Measurements from ENCODE around the gene HMCN1.

The HMCN1 gene

DNA sequence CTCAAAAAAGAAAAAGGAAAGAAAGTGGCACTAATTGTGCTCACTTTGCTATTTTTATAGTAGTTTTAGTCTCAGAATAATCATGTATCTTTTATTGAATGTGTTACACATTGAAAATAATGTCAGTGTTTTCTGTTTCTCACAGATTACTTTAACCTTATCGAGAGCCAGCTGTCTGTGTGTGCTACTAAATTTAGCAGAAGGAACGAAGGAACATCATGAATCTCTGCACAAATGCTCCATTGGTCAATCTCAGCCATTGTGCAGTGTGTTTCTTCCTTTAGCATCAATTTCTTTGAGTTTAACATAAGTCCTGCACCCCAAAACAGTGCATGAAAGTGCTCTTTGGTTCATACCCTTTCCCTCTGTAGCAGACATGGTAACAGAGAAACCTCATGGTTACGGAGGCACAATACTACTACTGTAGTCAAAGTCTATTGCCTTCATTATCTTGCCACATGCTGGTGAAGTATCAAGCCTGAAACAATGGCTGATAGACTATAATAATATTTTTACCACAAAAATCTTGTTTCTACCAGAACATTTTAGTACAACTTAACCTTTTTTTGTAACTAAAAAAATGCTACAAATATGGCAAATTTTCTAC lies 310.0 kb downstream of the HMCN1 start:
- DNase-seq, result no peak

DNA sequence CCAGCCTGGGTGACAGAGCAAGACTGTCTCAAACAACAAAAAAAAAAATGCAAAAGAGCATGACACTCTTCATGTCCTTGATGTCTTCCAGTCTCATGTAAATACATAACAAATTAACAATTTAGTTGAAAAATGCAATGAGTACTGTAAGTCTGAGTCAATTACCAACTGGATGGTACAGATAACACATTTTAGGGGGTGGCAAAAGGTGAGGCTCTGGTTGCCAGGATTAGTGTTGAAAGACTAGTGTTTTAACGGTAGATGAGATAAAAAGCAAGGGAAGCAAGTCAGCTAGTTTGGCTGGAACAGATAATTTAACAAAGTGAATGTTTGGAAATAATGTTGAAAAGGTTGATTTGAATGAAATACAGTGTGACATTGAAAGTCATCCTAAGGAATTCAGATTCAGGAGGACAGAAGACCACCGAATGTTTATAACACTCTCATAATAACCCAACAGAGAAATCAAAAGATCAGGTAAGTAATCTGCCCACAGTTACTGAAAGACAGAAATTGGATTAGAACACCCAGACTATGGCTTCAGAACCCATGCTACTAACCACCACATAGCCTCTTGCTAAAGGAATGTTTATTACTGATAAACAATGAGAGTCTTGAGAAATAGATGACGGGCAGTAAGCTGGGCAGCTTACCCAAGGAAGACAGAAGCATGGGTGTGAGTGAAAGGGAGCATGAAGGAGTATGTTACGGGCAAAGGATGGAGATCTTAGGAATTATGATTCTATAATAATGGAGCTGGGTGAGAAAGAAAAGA lies 312.4 kb downstream of the HMCN1 start:
- no peak for DNase-seq

DNA sequence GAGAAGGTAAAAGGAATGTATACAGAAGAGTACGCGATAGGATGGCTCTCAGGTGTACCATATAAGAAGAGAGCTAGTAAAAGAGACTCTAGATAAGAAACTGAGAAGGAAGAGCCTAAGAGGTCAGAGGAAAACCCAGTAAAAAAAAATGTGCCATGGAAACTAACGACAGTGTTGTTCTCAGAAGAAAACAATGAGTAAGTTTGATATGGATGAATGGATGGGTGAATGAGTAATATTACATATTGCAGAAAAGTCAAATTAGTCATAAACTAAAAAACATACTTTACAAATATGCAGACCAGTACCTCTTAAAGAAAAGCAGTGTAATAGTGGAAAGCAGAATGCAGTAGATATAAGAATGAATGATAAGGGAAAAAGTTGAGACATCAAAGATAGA lies 316.2 kb downstream of the HMCN1 start:
- DNase-seq, result no peak

DNA sequence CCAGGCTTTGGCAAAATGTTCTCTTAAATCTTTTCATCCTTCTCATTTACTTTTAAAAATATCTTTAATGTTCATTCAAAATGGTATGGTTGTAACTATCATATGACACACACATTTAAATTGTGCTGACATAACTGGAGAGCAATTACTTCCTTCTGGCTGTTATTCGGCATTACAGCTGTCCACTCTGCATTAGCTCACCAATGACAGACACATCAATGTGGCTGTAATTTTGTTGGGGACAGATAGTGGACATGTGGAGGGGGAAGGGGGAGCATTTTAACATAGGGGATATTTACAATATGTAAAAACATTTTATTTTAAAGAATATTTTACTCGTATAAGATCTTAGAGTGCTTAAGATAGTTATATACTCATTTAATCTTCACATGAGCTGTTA lies 319.8 kb downstream of the HMCN1 start:
- no peak for DNase-seq

DNA sequence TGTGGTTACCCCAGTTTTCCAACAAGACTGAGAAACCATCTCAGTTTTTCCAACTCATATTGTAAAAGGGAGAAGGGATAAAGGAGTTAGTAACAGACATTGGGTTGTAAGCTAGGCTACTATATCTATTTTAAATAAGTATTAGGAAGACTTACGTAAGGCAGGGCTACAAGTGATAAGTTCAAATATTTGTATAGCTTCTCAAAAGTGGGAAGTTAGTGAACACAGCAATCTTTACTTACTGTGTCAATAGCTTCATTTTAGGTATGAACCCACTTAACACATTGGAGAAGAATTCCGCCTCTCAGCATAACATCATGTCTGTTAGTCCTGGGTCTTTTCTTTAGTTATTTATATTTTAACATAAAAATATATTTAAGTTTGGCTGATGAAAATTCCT lies 320.7 kb downstream of the HMCN1 start:
- DNase-seq, result no peak

DNA sequence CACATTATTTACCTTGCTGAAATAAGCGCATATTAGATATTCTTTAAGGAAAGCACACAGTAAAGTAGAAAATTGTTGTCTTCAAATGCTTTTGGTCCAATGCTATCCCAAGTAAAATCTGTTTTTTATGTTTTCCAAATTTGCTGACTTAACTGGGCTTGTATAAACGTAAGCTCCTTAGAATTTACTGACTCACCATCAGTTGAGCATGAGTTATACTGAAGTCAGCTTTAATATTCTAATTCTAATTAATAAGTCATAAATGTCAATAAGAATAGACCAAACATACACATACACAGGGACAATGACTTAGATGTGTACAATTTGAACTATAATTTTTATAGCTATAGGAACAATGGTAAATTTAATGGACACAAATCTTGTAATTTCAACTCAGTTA lies 321.7 kb downstream of the HMCN1 start:
- no peak for DNase-seq

DNA sequence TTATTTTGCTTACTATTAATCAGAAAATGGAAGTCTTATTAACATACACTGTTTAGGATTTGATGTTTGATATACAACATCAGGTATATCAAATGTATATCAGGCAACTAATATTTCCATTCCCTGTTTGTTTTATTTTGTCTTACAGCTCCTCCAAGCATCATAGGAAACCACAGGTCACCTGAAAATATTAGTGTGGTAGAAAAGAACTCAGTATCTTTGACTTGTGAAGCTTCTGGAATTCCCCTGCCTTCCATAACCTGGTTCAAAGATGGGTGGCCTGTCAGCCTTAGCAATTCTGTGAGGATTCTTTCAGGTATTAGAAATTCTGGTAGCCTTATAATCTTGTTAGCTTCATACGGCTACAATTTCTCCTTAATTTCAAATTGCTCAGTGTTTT lies 322.9 kb downstream of the HMCN1 start:
- no peak for DNase-seq

DNA sequence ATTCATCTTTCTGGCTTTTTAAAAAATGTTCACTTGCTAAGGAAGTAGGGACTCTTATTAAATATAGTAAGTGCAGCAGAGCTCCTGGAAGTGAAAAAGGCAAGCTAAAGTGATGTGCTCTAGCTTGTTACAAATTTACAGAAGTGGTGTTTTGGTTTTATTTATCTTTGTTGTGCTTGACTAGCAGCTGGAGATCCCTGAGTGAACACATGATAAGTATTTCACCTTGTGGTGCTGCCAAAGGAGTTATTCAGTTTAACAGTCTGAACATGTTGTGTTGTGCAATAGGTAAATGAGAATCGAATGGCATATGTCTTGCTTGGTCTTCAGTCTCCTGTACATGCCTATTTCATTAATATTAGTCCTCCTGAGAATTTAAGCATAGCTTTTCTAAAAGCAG lies 325.1 kb downstream of the HMCN1 start:
- DNase-seq, result peak; percentile 2

DNA sequence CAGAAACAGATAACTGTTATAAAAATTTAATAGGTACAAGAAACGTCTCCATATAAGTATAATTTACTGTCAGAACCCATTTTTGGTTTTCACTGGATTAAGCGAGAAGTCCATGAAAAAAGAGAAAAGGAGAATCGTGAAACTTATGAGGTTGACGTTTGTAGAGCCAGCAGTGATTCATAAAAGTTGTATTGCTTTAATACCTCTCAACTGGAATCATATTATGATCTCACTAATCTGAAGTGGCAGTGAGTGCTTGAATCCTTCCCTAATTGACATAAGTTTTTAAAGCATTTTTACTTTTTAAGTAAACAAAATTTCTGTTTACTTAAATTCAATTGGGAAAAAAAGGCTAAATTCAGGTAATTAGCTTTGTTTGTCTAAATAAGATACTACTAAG lies 325.6 kb downstream of the HMCN1 start:
- no peak for DNase-seq

DNA sequence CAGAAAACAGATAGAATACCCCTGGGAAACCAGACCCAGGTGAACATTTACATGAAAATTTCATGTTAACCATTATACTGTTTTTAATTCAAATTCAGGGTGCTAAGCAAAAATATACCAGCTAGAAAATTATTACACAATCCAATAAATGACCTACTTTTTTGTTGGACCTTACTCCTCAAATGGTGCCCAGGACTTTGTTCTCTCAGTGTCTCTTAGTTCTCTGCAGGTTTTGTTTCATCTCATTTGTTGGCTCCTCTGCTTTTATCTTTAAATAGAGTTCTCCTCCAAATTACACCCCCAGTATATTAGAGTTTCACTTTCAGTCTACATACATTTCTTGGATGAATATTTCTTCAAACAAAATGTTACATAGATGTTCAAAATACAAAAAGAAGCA lies 326.0 kb downstream of the HMCN1 start:
- DNase-seq, result no peak

DNA sequence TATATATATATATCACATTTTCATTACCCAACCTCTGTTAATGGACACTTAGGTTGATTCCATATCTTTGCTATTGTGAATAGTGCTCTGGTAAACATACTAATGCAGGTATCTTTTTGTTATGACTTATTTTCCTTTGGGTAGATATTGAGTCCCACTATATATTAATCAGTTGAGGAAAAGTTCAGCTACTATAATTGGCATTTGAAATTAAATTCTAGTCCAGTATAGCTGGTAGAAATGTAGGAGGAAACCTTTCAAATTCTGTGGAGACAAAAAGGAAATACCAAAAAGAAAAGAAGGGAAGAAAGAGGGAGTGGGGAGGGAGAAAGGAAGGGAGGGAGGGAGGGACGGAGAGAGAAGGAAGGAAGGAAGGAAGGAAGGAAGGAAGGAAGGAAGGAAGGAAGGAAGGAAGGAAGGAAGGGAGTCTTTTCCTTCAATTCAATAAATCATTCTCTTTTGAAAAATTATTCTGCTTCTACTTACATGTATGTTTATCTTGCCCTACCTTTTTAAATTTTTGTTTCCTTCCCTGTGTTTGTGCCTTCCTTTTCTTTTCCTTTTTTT lies 329.0 kb downstream of the HMCN1 start:
- DNase-seq, result no peak

DNA sequence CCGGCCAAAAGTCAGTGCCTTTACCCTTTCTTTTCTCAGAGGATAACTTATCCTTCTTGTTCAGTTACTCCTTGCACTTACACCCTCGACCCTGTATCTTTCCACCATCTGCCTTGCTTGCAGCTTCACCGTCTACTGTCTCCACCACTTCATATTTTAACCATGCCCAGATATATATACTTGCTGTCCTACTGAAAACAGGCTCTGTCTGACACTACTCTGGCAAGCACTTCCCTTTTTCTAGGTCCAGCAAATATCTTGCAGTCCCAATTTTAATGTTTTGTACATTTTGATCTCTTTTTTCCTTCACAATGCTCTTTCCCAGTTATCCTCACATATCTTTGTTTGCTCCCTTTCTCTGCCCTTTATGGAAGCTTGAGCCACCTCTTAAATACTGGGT lies 332.2 kb downstream of the HMCN1 start:
- DNase-seq, result no peak

DNA sequence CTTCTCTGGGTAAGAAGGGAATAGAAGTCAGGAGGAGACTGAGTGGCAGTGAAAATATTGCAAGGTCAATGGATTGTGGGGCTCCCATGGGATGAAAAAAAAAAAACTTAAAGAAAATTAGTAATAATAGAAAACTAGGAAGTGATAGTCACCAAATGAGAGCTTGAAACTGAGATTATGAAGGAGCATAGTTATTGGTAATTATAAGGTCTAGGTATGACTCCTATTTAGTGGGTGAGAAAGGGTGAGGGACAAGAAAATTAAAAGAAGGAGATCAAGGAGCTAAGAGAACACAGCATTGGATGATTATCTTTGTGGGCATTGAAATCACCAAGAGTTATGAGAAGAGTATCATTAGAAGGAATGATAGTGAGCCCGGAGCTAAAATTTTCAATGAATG lies 339.5 kb downstream of the HMCN1 start:
- DNase-seq, result no peak

DNA sequence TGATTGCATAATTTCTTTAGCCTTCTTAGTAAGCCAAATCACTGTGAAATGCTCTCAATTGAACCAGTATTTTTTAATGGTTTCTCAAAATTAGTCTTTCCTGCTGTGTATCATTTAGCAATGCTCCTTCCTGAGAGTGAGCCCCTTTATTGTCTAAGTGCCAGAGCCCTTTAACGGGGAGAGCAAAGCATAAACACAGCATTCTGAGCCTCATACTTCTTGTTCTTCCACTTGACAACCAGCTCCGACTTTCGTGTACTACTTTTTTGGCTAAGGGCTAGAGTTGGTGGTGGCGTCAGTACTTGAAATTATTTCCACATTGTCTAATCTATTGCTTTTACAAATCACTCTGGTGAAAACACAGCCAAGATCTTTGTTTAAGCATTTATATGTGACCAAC lies 341.8 kb downstream of the HMCN1 start:
- DNase-seq, result no peak

DNA sequence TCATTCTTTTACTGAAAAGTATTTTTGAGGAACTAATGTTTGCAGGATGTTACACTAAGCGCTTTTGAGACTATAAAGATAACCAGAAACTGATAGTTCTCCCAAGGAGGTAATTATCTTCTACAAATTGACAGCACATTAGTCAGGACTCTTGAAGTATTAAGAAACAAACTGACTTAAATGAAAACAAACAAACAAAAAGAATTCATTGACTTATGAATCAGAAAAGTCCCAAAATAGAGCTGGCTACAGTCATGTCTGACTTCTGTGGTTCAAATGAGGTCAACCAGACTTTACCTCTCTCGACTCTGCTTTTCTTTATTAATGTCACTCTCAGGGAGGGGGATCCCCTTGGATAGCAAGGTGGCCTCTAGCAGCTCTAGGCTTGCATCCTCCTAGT lies 344.1 kb downstream of the HMCN1 start:
- no peak for DNase-seq

DNA sequence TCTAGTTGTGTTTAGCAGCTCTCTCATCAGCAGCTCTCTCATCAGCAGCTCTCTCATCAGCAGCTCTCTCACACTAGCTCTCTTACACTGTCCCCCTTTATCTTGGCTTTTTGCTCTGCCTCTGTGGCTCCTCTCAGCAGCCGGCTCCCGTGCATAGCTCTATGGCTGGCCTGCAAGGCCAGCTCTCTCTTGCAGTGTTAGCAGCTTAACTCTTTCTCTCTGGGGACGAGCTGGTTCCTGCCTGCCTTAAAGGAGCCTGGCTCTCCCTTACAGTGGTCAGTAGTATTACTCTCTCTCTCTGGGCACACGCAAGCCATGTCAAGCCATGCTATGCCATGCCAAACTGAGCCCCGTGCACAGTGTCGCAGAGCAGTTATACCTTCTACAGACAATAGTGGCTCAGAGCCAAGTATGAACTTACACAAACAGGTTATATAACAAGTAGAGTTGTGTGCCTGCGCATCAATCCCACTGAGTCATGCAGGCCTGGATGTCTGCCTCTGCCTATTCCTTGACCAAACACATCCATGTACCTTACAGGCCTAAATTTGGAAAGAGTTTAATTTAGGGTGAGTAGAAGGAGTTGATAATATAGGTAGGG lies 345.0 kb downstream of the HMCN1 start:
- DNase-seq, result no peak

DNA sequence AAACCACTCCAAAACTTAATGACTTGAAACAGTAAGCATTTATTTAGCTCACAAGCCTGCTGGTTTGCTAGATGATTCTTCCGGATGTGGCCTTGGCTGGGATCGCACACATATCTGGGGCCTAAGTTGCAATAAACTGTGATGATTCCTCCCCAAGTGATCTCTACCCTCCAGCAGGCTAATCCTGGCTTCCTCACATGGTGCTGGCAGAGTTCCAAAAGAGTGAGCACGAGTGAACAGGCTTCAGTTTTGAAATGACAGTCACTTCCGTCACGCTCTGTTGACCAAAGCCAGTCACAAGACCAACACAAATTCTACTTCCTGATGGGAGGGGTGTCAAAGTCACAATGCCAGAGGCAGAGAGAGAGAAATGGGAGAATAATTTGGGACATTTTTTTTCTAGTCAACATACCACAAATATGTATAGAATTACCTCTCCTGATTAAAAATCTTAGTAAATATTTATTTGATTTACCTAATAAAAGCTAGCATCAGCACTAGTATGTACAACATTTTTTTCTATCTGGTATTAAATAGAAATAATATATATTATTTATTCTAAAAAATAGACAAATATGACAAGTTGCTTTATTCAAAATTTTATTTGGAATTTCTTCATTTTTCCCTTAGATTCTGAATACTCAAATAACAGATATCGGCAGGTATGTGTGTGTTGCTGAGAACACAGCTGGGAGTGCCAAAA lies 348.2 kb downstream of the HMCN1 start:
- DNase-seq, result peak; percentile 95

DNA sequence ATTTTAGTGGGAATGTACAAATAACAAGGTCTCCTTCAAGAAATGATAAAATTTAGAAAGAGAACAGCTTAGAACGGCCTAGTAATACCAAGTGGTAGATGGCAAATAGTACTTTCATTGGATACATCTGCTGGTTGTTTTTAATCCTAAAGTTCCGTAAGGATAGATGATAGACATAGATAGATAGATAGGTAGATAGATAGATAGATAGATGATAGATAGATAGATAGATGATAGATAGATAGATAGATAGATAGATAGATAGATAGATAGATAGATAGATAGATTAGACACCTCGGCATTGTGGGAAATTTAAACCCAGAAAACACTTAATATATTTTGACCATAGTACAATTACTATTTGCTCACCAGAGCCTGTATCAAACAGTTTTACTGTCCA lies 352.4 kb downstream of the HMCN1 start:
- no peak for DNase-seq

DNA sequence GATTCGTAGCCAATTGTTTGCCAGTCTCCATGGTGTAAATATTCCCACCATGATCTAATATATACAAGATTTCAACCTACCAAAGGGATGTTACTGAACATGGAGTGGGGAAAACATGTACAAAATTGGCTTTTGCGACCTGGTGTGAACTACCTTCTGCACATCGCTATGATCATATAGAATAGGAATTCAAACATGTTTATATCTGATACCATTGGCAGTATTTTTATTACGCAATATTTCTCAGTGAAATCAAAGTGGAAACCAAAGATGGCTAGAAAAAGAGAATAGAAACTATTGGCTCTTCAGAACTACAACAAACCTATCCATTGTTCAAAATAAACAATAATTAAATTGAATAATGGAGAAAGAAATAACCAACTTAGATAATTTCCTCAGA lies 355.7 kb downstream of the HMCN1 start:
- DNase-seq, result no peak

DNA sequence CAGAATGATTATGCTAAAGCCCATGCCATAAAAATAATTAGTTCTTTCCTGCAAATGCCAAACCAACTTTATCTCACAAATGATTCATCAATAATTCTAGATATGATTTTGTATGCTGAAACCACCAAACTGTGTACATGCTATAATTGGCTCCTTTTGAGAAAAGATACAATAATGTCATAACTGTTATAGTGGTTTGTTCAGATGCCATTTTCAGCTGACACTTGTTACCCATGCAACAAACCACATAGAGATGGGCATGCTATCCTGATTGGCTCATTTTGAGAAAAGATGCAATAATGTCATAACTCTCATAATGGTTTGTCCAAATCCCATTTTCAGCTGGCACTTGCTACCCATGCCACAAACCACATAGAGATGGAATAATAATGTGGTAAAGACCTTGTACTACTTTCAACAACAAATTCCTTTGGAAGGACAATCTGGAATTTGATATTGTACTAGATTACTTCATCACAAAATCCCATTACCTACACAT lies 357.1 kb downstream of the HMCN1 start:
- no peak for DNase-seq

DNA sequence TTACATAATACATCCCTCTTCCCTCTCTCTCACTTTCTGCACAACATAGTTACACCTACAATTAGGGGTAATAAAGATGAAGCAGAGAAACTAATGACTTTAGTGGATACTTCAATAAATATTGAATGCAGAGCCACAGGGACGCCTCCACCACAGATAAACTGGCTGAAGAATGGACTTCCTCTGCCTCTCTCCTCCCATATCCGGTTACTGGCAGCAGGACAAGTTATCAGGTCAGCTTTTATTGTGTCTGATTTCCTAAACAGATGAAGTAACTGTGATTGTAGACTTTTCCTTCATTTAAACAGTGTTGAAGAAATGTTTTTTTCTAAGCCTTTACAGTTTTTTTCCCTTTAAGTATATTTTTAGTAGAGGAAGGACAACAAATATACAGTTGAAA lies 359.2 kb downstream of the HMCN1 start:
- no peak for DNase-seq

DNA sequence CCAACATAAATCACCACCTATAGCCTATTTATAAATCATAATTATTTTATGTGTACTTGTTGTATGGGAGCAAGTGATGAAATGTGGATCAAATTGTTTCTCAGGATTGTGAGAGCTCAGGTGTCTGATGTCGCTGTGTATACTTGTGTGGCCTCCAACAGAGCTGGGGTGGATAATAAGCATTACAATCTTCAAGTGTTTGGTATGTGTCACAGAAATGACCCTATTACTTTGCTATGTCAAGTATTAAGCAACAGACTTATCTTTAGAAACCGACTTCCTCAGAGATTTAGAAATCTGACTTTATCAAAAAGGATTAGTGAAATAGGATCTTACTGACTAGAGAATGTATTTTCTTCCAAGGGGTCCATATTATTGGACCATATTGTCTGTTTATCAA lies 360.0 kb downstream of the HMCN1 start:
- no peak for DNase-seq

DNA sequence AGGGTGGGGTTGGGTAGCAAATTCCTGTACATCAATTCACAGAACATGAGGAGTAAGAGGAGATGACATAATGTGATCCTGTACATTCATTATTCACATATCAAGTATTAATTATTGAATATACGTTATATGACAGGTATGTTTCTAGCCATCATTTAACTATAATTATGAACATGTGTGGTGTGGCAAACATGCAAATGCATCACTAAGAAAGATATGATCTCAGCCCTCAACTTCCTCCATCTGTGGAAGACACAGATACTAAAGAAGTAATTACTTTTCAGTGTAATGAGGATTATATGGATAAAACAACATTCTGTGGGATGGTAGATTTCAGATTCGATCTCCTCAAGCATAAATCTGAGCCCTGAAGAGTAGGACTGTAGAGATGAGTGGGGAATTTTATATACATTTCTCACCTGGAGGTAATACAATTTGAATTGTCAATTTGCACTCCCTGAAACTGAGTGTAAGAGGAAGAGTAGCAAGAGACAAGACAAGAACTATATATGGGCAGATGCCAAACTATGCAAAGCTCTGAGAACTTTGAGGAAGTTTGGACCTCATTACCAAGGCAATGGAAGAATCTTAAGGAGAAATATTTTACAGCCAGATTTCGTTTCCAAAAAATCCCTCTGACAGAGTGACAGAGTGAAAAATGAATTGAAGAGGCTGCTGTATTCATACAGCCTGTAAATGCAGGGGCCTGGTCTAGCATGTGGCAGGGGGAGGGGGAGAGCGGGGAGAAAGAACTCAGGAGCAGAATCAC lies 365.3 kb downstream of the HMCN1 start:
- no peak for DNase-seq
